ENCODE results near the gene MDN1. TPM values are rescaled to one million over a fixed set of nuclear protein-coding genes. Genes with fewer than 3 reads are reported as not detected.

MDN1 gene
- total RNA-seq, 1 donor from 2014 or later, result 29.6 TPM

DNA sequence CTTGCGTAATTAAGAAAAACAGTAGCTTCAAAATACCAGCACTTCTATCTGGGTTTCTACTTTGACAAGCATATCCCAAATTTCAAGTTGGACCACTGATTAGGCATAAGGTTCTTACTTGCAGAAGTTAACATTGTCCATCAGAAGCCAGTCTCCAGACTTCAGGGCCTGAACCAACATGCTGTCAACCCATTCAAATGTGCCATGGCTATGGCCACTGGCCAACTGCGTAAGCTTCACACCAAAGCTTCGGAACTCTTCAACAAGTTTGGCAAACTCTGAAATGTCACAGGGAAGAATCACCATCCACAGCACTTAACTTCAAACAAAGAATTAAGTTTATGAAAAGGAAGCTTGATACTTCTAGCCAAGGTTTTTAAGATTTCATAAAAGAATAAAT, 103.1 kb downstream of the MDN1 start:
- no peaks in the 10 kb centered on the region for H3K9me3 ChIP-seq
- H3K4me1 ChIP-seq, result no peaks in the 10 kb centered on the region
- H3K27me3 ChIP-seq (ENCODE audit: low read depth), result no peaks in the 10 kb centered on the region
- no peak for ATAC-seq
- TF ChIP-seq, protein P1, sequence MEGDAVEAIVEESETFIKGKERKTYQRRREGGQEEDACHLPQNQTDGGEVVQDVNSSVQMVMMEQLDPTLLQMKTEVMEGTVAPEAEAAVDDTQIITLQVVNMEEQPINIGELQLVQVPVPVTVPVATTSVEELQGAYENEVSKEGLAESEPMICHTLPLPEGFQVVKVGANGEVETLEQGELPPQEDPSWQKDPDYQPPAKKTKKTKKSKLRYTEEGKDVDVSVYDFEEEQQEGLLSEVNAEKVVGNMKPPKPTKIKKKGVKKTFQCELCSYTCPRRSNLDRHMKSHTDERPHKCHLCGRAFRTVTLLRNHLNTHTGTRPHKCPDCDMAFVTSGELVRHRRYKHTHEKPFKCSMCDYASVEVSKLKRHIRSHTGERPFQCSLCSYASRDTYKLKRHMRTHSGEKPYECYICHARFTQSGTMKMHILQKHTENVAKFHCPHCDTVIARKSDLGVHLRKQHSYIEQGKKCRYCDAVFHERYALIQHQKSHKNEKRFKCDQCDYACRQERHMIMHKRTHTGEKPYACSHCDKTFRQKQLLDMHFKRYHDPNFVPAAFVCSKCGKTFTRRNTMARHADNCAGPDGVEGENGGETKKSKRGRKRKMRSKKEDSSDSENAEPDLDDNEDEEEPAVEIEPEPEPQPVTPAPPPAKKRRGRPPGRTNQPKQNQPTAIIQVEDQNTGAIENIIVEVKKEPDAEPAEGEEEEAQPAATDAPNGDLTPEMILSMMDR (IDR thresholded peaks at IDR 0.05), result no peak
- no peak overlapping the region for H3K4me3 ChIP-seq
- H3K36me3 ChIP-seq, result peaks cover 94% of the 10 kb centered on the region
- no peak overlapping the region for H3K27ac ChIP-seq
- intact Hi-C loops (cut with DNase I), result no loop called here
- DNase-seq, result no peak

DNA sequence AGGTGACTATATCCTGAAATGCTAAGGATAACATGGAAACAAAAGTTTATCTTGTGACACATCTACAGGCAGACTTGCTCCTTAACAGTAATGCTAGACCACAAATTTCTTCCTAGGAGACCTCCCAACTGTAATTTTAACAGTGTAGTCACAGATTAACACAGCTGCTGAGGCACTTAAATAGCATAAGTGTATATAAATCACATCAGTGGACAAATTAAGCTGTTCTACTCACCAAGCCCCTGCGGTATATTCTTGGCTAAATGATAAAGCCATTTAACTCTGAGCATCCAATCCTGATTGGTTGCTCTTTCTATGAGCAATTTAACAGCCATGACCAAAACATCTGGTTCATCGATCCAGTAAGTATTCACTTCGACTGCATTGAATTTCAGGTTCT, 107.8 kb downstream of the MDN1 start:
- Histone ChIP-seq H3K4me3 (no peak overlapping the region), H3K4me1 (no peaks in the 10 kb centered on the region), H3K36me3 (peaks cover 99% of the 10 kb centered on the region), H3K9me3 (no peaks in the 10 kb centered on the region), H3K27me3 (ENCODE audit: low read depth) (no peaks in the 10 kb centered on the region), H3K27ac (no peak overlapping the region)
- no peak for ATAC-seq
- no peak for DNase-seq
- TF ChIP-seq, protein P1 (IDR thresholded peaks at IDR 0.05), result no peak
- intact Hi-C loops (cut with DNase I), result no loop called here

DNA sequence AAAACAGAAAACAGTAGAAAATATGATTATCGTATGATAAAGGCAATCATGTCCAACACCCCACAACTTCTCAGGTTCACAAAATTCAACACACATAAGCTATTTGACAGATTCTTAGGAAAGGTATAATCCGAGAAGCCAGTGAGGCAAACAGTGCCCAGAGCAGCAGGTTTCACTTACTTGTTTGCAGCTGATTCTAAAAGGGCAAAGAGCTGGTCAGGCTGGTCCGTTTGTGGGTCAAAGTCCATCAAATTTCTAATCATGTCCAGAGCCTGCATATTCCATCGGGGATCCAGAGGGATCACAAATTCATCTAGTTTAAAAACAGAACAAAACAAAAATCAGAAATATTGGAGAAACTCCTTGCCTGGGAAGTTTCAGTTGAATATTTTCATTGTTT, 111.3 kb downstream of the MDN1 start:
- no peak for DNase-seq
- H3K27me3 ChIP-seq (ENCODE audit: low read depth), result no peaks in the 10 kb centered on the region
- TF ChIP-seq, protein P1 (IDR thresholded peaks at IDR 0.05), result no peak
- no peak for ATAC-seq
- intact Hi-C loops (cut with DNase I), result no loop called here
- peaks cover 96% of the 10 kb centered on the region for H3K36me3 ChIP-seq
- no peaks in the 10 kb centered on the region for H3K9me3 ChIP-seq
- no peaks in the 10 kb centered on the region for H3K4me1 ChIP-seq
- no peak overlapping the region for H3K27ac ChIP-seq
- H3K4me3 ChIP-seq, result no peak overlapping the region

DNA sequence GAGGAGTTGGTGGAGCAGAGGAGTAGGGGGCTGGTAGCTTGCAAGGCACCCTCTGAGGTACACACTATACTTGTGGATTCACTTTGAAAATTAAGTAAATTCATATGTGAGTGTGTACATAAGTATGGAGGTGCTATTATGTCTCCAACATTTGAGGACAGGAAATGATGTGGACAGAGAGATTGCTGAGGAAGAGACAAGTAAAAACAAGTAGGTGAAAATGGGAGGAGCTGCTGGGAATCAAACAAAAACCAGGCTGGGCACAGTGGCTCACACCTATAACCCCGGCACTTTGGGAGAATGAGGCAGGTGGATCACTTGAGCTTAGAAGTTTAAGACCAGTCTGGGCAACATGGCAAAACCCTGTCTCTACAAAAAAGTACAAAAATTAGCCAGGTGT, 111.8 kb downstream of the MDN1 start:
- no peak for DNase-seq
- H3K36me3 ChIP-seq, result peaks cover 90% of the 10 kb centered on the region
- H3K27me3 ChIP-seq (ENCODE audit: low read depth), result no peaks in the 10 kb centered on the region
- no peak overlapping the region for H3K4me3 ChIP-seq
- H3K9me3 ChIP-seq, result no peaks in the 10 kb centered on the region
- H3K27ac ChIP-seq, result no peak overlapping the region
- TF ChIP-seq, protein P1 (IDR thresholded peaks at IDR 0.05), result no peak
- H3K4me1 ChIP-seq, result no peaks in the 10 kb centered on the region
- intact Hi-C loops (cut with DNase I), result no loop called here
- no peak for ATAC-seq

DNA sequence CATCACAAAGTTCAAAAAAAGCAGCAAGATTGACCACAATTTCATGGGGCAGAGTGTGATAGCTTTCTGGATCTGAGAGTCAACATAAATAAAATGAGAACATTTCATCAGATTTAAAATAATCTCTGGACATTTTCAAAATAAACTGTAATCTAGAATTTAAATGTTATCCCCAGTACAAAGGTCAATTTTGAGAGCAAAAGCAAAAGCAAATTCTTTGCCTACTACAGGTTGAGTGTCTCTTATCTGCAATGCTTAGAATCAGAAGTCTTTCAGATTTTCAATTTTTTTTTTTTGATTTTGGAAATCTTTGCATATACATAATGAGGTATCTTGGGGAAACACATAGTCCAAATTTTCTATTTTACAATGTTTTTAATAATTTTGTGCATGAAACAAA, 113.5 kb downstream of the MDN1 start:
- H3K4me1 ChIP-seq, result no peaks in the 10 kb centered on the region
- intact Hi-C loops (cut with DNase I), result no loop called here
- TF ChIP-seq, protein P1 (IDR thresholded peaks at IDR 0.05), result no peak
- H3K9me3 ChIP-seq, result no peaks in the 10 kb centered on the region
- no peak overlapping the region for H3K27ac ChIP-seq
- no peak for ATAC-seq
- DNase-seq, result no peak
- no peak overlapping the region for H3K4me3 ChIP-seq
- H3K36me3 ChIP-seq, result peaks cover 88% of the 10 kb centered on the region
- H3K27me3 ChIP-seq (ENCODE audit: low read depth), result no peaks in the 10 kb centered on the region

DNA sequence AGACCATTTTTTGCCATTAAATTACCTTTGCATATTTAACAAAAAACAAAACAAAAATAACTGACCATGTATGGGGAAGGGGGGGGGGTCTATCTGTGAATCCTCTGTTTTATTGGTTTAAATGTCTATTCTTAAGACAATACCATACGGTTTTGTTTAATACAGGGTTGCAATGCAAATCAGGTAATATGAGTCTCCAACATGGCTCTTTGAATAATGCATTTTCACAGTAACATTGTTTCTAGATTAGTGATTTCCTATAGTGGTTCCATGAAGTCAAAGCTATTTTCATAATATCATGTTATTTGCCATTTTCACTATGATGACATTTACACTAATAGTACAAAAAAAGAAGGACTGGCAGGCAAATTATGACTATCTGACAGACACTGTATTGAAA, 116.3 kb downstream of the MDN1 start:
- DNase-seq, result no peak
- Histone ChIP-seq H3K4me3 (no peak overlapping the region), H3K36me3 (peaks cover 89% of the 10 kb centered on the region), H3K27ac (no peak overlapping the region), H3K4me1 (no peaks in the 10 kb centered on the region), H3K27me3 (ENCODE audit: low read depth) (no peaks in the 10 kb centered on the region), H3K9me3 (no peaks in the 10 kb centered on the region)
- no peak for ATAC-seq
- TF ChIP-seq, protein P1 (IDR thresholded peaks at IDR 0.05), result no peak
- intact Hi-C loops (cut with DNase I), result no loop called here

Data from lower lobe of right lung (tissue), 2 donors.